Measurements from ENCODE around the gene SLC30A10.

The SLC30A10 gene

DNA sequence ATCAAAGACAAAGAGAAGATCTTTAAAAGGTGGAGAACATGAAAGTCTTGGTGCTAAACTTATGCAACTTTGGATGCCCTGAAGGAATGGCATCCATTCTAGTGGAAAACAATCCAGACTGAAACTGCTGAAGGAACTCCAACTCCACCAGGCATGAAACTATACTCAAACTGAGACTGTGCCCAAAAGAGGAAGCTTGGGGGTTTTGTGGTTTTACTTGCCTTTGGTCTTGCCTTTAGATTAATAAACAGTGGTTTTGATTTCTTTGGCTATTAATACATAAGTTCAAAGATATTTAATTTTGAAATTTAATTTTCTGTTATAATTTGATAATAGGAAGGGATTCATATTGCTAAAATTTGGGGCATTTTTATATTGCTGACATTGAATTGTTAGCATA lies 17.4 kb upstream of the SLC30A10 start:
- no peak for TF ChIP-seq POLR2AphosphoS5 (IDR thresholded peaks at IDR 0.05; ENCODE audit: low read depth, low read length)
- TF ChIP-seq FOXP2 (optimal IDR thresholded peaks at IDR 0.05; ENCODE audit: borderline replicate concordance, extremely low read depth, extremely low read length, insufficient read depth) = no peak
- TF ChIP-seq, protein P1, sequence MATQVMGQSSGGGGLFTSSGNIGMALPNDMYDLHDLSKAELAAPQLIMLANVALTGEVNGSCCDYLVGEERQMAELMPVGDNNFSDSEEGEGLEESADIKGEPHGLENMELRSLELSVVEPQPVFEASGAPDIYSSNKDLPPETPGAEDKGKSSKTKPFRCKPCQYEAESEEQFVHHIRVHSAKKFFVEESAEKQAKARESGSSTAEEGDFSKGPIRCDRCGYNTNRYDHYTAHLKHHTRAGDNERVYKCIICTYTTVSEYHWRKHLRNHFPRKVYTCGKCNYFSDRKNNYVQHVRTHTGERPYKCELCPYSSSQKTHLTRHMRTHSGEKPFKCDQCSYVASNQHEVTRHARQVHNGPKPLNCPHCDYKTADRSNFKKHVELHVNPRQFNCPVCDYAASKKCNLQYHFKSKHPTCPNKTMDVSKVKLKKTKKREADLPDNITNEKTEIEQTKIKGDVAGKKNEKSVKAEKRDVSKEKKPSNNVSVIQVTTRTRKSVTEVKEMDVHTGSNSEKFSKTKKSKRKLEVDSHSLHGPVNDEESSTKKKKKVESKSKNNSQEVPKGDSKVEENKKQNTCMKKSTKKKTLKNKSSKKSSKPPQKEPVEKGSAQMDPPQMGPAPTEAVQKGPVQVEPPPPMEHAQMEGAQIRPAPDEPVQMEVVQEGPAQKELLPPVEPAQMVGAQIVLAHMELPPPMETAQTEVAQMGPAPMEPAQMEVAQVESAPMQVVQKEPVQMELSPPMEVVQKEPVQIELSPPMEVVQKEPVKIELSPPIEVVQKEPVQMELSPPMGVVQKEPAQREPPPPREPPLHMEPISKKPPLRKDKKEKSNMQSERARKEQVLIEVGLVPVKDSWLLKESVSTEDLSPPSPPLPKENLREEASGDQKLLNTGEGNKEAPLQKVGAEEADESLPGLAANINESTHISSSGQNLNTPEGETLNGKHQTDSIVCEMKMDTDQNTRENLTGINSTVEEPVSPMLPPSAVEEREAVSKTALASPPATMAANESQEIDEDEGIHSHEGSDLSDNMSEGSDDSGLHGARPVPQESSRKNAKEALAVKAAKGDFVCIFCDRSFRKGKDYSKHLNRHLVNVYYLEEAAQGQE (IDR thresholded peaks at IDR 0.05; ENCODE audit: insufficient read depth in 1 of 2, low read depth in 2 of 2, low read length in 2 of 2) = no peak
- TF ChIP-seq TAF1 (IDR thresholded peaks at IDR 0.05; ENCODE audit: borderline replicate concordance, insufficient read depth, low read length) = no peak
- TF ChIP-seq SIN3A (IDR thresholded peaks at IDR 0.05; ENCODE audit: borderline replicate concordance, insufficient read depth, low read length) = no peak

- TF ChIP-seq, protein P1 (IDR thresholded peaks at IDR 0.05; ENCODE audit: insufficient read depth in 1 of 2, low read depth in 2 of 2, low read length in 2 of 2) = no peak
- no peak for TF ChIP-seq SIN3A (IDR thresholded peaks at IDR 0.05; ENCODE audit: borderline replicate concordance, insufficient read depth, low read length)
- no peak for TF ChIP-seq TAF1 (IDR thresholded peaks at IDR 0.05; ENCODE audit: borderline replicate concordance, insufficient read depth, low read length)
- TF ChIP-seq FOXP2 (optimal IDR thresholded peaks at IDR 0.05; ENCODE audit: borderline replicate concordance, extremely low read depth, extremely low read length, insufficient read depth) = no peak
- TF ChIP-seq POLR2AphosphoS5 (IDR thresholded peaks at IDR 0.05; ENCODE audit: low read depth, low read length) = no peak
These were observed 13.1 kb upstream of the SLC30A10 start for GRCh38 chr1:219941179-219942118.

DNA sequence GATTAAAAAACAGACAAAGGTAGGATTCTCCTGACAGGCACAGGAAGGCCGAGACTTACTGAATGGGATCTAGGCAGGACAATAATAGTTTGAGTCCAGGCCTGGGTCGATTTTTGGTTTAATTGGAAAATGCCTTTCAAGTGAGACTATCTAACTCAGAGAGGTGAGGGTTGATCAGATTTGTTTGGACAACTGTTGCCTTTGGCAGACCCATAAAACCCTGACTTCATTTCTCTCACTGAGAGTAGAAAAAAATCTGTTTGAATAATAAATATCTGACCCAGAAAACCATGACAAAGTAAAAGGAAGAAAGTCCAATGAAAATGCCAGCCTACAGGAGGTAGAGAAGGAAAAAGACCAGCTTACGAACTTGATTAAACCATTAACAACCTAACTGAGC lies 12.3 kb upstream of the SLC30A10 start:
- TF ChIP-seq FOXP2 (optimal IDR thresholded peaks at IDR 0.05; ENCODE audit: borderline replicate concordance, extremely low read depth, extremely low read length, insufficient read depth) = no peak
- TF ChIP-seq SIN3A (IDR thresholded peaks at IDR 0.05; ENCODE audit: borderline replicate concordance, insufficient read depth, low read length) = no peak
- no peak for TF ChIP-seq TAF1 (IDR thresholded peaks at IDR 0.05; ENCODE audit: borderline replicate concordance, insufficient read depth, low read length)
- TF ChIP-seq, protein P1 (IDR thresholded peaks at IDR 0.05; ENCODE audit: insufficient read depth in 1 of 2, low read depth in 2 of 2, low read length in 2 of 2) = no peak
- TF ChIP-seq POLR2AphosphoS5 (IDR thresholded peaks at IDR 0.05; ENCODE audit: low read depth, low read length) = no peak

GRCh38 chr1:219938706-219939105 lies 10.3 kb upstream of the SLC30A10 start:
- no peak for TF ChIP-seq SIN3A (IDR thresholded peaks at IDR 0.05; ENCODE audit: borderline replicate concordance, insufficient read depth, low read length)

DNA sequence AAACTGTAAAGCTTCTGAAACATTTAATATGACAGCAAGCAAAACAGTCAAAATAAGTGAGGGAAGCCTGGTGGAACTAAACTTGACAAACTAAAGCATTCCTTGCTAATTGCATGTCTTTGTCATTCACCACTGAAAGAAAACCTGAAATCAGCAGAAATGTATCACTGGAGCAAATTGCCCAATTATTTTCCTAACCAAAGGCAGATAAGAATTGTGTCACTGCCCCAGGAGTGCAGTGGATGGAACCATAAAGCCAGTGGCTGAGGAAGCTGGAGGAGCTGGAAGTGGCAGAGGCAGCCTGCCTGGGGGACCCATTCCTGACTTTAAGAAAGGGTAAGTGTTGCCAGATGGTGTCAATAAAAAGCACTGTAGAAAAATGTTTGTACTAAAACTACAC lies 2.7 kb upstream of the SLC30A10 start:
- no peak for TF ChIP-seq TAF1 (IDR thresholded peaks at IDR 0.05; ENCODE audit: borderline replicate concordance, insufficient read depth, low read length)
- TF ChIP-seq FOXP2 (optimal IDR thresholded peaks at IDR 0.05; ENCODE audit: borderline replicate concordance, extremely low read depth, extremely low read length, insufficient read depth) = no peak
- TF ChIP-seq, protein P1 (IDR thresholded peaks at IDR 0.05; ENCODE audit: insufficient read depth in 1 of 2, low read depth in 2 of 2, low read length in 2 of 2) = no peak
- no peak for TF ChIP-seq POLR2AphosphoS5 (IDR thresholded peaks at IDR 0.05; ENCODE audit: low read depth, low read length)
- no peak for TF ChIP-seq SIN3A (IDR thresholded peaks at IDR 0.05; ENCODE audit: borderline replicate concordance, insufficient read depth, low read length)
